HCT116 (cell line): ENCODE results near the gene SYT9. TPM values are rescaled to one million over a fixed set of nuclear protein-coding genes. Genes with fewer than 3 reads are reported as not detected.

Experiments
- ATAC-seq: fragments of 200-7000 bp; cut with Tn5 transposase; 2 replicates; pipeline ENCODE4 v1.9.1; 2020; ENCODE audit warnings: mild to moderate bottlenecking, moderate library complexity
- BruUV-seq: library from RNA; stranded (reverse); fragments of 400-500 nt; replicated peaks from 2 replicates; lab custom pipeline; 2021; lab: Mats Ljungman, UMichigan
- CTCF ChIA-PET: fragments of 300-600 bp; sonication (Branson Sonifier 250); formaldehyde crosslinking; loops from one replicate; lab custom pipeline; 2021; ENCODE audit warnings: antibody characterized with exemption; lab: Charles Lee
- POLR2A ChIA-PET: fragments of 300-600, 350-600 bp; sonication (Branson Sonifier 250); formaldehyde crosslinking; loops from one replicate; lab custom pipeline; 2021; ENCODE audit warnings: antibody characterized with exemption; lab: Charles Lee
- RAD21 ChIA-PET, 2 experiments: fragments of 300-600 bp; sonication (Branson Sonifier 250); formaldehyde crosslinking; loops; one replicate each; lab custom pipeline; 2023; ENCODE audit warnings: low total read pairs in 2 of 2; ENCODE audit not compliant: uncharacterized antibody in 2 of 2, unreplicated experiment in 2 of 2, low non-redundant PET in 1 of 2; lab: Charles Lee
- DNase-seq: peaks from one replicate; pipeline ENCODE4 v3.0.0-alpha.2; 2010; ENCODE audit warnings: low read depth, low spot score
- H2AFZ ChIP-seq: fragments of 200-600 bp; shearing (Covaris generic), sonication (generic); 2 replicates; pipeline ENCODE4 v1.6.1; 2017; ENCODE audit warnings: low read depth, mixed run types, mixed read lengths, antibody characterized with exemption, low read length; ENCODE audit not compliant: poor library complexity, severe bottlenecking
- H3K27ac ChIP-seq: 2 replicates; pipeline ENCODE4 v1.5.1; 2012; ENCODE audit warnings: low read depth, low read length
- H3K27me3 ChIP-seq: fragments of 200-600 bp; sonication (generic); 2 replicates; pipeline ENCODE4 v1.6.1; 2016; ENCODE audit warnings: mixed run types, low read length, mixed read lengths; ENCODE audit not compliant: insufficient read depth
- H3K36me3 ChIP-seq, 2 experiments: fragments of 200-500 bp in 1 of 2; fragments of 200-600 bp in 1 of 2; sonication (Bioruptor generic) in 1 of 2; sonication (generic) in 1 of 2; 2 replicates each; pipeline versions ENCODE4 v1.5.1 to v1.6.1; 2014 to 2016; ENCODE audit warnings: low read length in 2 of 2, inconsistent platforms in 1 of 2, mixed read lengths in 1 of 2, mixed run types in 1 of 2; ENCODE audit not compliant: insufficient read depth in 2 of 2, control insufficient read depth in 1 of 2
- H3K4me1 ChIP-seq, 2 experiments: fragments of 200-600 bp in 1 of 2; sonication (generic) in 1 of 2; 2 replicates each; pipeline versions ENCODE4 v1.5.1 to v1.6.1; 2012 to 2017; ENCODE audit warnings: low read length in 2 of 2, inconsistent platforms in 1 of 2, mild to moderate bottlenecking in 1 of 2, mixed read lengths in 1 of 2, mixed run types in 1 of 2, moderate library complexity in 1 of 2; ENCODE audit not compliant: insufficient read depth in 2 of 2, control insufficient read depth in 1 of 2
- H3K4me2 ChIP-seq: fragments of 200-600 bp; sonication (generic); 2 replicates; pipeline ENCODE4 v1.6.1; 2017; ENCODE audit warnings: mixed run types, low read length, mixed read lengths
- H3K4me3 ChIP-seq, 2 experiments: fragments of 200-600 bp in 1 of 2; sonication (generic) in 1 of 2; replicated peaks in 1 of 2; 2 replicates each; pipeline ENCODE4 v1.5.1; 2011 to 2016; ENCODE audit warnings: low read length in 2 of 2, control low read depth in 1 of 2, low read depth in 1 of 2, mild to moderate bottlenecking in 1 of 2, mixed read lengths in 1 of 2, mixed run types in 1 of 2
- H3K79me2 ChIP-seq: fragments of 200-600 bp; sonication (generic); 2 replicates; pipeline ENCODE4 v1.6.1; 2017; ENCODE audit warnings: mild to moderate bottlenecking, mixed run types, low read length, moderate library complexity, mixed read lengths; ENCODE audit not compliant: insufficient read depth
- H3K9ac ChIP-seq: fragments of 200-600 bp; sonication (generic); 2 replicates; pipeline ENCODE4 v1.6.1; 2016; ENCODE audit warnings: low read length, mixed read lengths
- H3K9me2 ChIP-seq: fragments of 200-600 bp; sonication (generic), shearing (Covaris generic); 2 replicates; pipeline ENCODE4 v1.6.1; 2017; ENCODE audit warnings: mixed run types, mild to moderate bottlenecking, moderate library complexity; ENCODE audit not compliant: insufficient read depth
- H3K9me3 ChIP-seq, 2 experiments: fragments of 200-500 bp in 1 of 2; fragments of 200-600 bp in 1 of 2; sonication (Bioruptor generic) in 1 of 2; sonication (generic) in 1 of 2; 2 replicates each; pipeline ENCODE4 v1.6.1; 2014 to 2017; ENCODE audit warnings: low read length in 2 of 2, mixed read lengths in 2 of 2, inconsistent platforms in 1 of 2, low read depth in 1 of 2, mild to moderate bottlenecking in 1 of 2, mixed run types in 1 of 2, moderate library complexity in 1 of 2; ENCODE audit not compliant: control insufficient read depth in 1 of 2, insufficient read depth in 1 of 2
- H4K20me1 ChIP-seq: fragments of 200-600 bp; sonication (generic), shearing (Covaris generic); 2 replicates; pipeline ENCODE4 v1.6.1; 2017; ENCODE audit warnings: mixed run types, mild to moderate bottlenecking, moderate library complexity; ENCODE audit not compliant: insufficient read depth
- ATF3 ChIP-seq: IDR thresholded peaks from 2 replicates; pipeline ENCODE4 v1.6.1; 2012
- CBX3 ChIP-seq: IDR thresholded peaks from 2 replicates; pipeline ENCODE4 v1.6.1; 2012; ENCODE audit warnings: low read depth
- CEBPB ChIP-seq: IDR thresholded peaks from 2 replicates; pipeline ENCODE4 v1.6.1; 2012; ENCODE audit warnings: low read depth
- EGR1 ChIP-seq: IDR thresholded peaks from 2 replicates; pipeline ENCODE4 v1.6.1; 2012; ENCODE audit warnings: low read depth
- ELF1 ChIP-seq: IDR thresholded peaks from 2 replicates; pipeline ENCODE4 v1.6.1; 2012; ENCODE audit warnings: low read depth, borderline replicate concordance
- FOSL1 ChIP-seq: IDR thresholded peaks from 2 replicates; pipeline ENCODE4 v1.6.1; 2012; ENCODE audit warnings: low read depth
- JUND ChIP-seq: IDR thresholded peaks from 2 replicates; pipeline ENCODE4 v1.6.1; 2012
- RAD21 ChIP-seq: IDR thresholded peaks from 2 replicates; pipeline ENCODE4 v1.6.1; 2012; ENCODE audit warnings: low read depth, mild to moderate bottlenecking
- REST ChIP-seq: IDR thresholded peaks from 2 replicates; pipeline ENCODE4 v1.6.1; 2012; ENCODE audit warnings: low read depth
- SIN3A ChIP-seq: IDR thresholded peaks from 2 replicates; pipeline ENCODE4 v1.6.1; 2012; ENCODE audit warnings: low read depth
- SP1 ChIP-seq: IDR thresholded peaks from 2 replicates; pipeline ENCODE4 v1.6.1; 2012; ENCODE audit warnings: low read depth
- YY1 ChIP-seq: IDR thresholded peaks from 2 replicates; pipeline ENCODE4 v1.6.1; 2011; ENCODE audit warnings: low read length, low read depth, moderate library complexity, mild to moderate bottlenecking; ENCODE audit not compliant: insufficient replicate concordance; ENCODE audit errors: extremely low read depth
- ZFX ChIP-seq: fragments of 450-650 bp; IDR thresholded peaks from 2 replicates; pipeline ENCODE4 v1.6.1; 2017
- ZNF274 ChIP-seq: fragments of 200-500 bp; sonication (Bioruptor generic); IDR thresholded peaks from 2 replicates; pipeline ENCODE4 v1.6.1; 2014; ENCODE audit warnings: mild to moderate bottlenecking, low read depth, low read length, inconsistent platforms
- intact Hi-C: fragments of 100-400 bp; cut with micrococcal nuclease; formaldehyde crosslinking; loops from 2 replicates; pipeline ENCODE4 v1.10.0; 2022
- total RNA-seq: library from RNA; stranded (reverse); gene quantifications from one replicate; pipeline ENCODE4 v1.2.1, GENCODE V29; 2021; ENCODE audit not compliant: unreplicated experiment

Gene SYT9
- total RNA-seq, 1 experiment from 2014 or later, result not detected

- RAD21 ChIA-PET, result no interaction called here
- no peak overlapping the region for H3K27ac ChIP-seq
- H4K20me1 ChIP-seq, result no peaks in the 10 kb centered on the region
- H3K9ac ChIP-seq, result no peak overlapping the region
- H3K79me2 ChIP-seq, result no peaks in the 10 kb centered on the region
- H3K9me3 ChIP-seq, result no peaks in the 10 kb centered on the region
- TF ChIP-seq REST (no peak), JUND (no peak), RAD21 (no peak), CBX3 (no peak), ZNF274 (no peak), ELF1 (no peak), SIN3A (no peak), YY1 (no peak), SP1 (no peak), CEBPB (no peak), ZFX (no peak), EGR1 (no peak), FOSL1 (no peak), ATF3 (no peak)
- no peak for DNase-seq
- no peaks in the 10 kb centered on the region for H3K36me3 ChIP-seq
- no peak overlapping the region for H2AFZ ChIP-seq
- intact Hi-C loops, result no loop called here
- H3K4me1 ChIP-seq, result no peaks in the 10 kb centered on the region
- CTCF ChIA-PET, result no interaction called here
- POLR2A ChIA-PET, result no interaction called here
- ATAC-seq, result no peak
- no peak overlapping the region for H3K4me2 ChIP-seq
- H3K27me3 ChIP-seq, result peaks cover 34% of the 10 kb centered on the region
- BruUV-seq, result no TSS peak
- no peaks in the 10 kb centered on the region for H3K9me2 ChIP-seq
- H3K4me3 ChIP-seq, result no peak overlapping the region
These were observed 232.9 kb downstream of the SYT9 start for GRCh38 chr11:7484645-7485044.
